Articular chondrocyte of knee joint (primary cell): ENCODE results near the gene FGF16. TPM values are rescaled to one million over a fixed set of nuclear protein-coding genes. Genes with fewer than 3 reads are reported as not detected.

Experiments
- total RNA-seq: library from RNA; depleted of rRNA; stranded (reverse); fragments of >200 nt; gene quantifications from 2 replicates; pipeline ENCODE4 v1.2.3, GENCODE V29; 2012

Gene FGF16
- total RNA-seq: not detected in 2 replicates

DNA sequence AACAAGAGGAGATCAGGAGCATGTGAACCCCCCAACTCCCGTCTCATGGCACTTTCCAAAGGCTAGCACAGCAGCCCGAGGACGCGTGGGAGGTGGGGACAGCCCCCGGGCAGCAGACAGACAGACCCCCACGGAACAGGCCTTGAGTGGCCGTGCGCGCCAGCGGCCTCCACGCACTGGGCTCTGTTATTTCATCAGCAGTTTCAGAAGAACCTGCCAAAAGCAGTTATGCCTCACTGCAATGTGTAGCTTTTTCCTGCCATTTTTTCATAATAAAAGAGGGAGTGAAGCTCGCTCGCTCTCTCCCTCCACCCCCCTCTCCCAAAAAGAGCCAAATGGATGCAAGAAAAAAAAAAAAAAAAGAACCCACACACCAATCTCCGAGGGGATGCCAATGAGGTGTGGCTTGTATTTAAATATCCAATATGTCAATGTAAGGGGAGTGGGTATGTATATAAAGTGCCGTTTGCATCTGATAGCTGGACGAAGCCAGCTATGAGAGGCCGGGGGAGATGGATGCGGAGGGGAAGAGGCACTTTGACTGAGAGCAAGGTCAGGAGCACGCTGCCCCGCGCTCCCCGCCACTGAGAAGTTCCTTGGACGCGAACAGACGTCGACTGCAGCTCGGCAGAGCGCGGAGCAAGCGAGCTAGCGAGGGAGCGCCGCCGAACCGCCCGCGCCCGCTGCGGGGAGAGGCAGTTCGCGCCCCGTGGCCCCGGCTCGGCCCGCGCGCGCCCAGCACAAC, at the start of gene FGF16:
Gene FGF16 (plus strand): TSS at position 482 of the 745 bp plus-strand sequence. CDS start 286 bp downstream, outside the sequence.

